ENCODE measurements around the gene ARL11.
A peak's percentile ranks its signal among the peaks of the same experiment; 100 is the strongest.

Gene ARL11

DNA sequence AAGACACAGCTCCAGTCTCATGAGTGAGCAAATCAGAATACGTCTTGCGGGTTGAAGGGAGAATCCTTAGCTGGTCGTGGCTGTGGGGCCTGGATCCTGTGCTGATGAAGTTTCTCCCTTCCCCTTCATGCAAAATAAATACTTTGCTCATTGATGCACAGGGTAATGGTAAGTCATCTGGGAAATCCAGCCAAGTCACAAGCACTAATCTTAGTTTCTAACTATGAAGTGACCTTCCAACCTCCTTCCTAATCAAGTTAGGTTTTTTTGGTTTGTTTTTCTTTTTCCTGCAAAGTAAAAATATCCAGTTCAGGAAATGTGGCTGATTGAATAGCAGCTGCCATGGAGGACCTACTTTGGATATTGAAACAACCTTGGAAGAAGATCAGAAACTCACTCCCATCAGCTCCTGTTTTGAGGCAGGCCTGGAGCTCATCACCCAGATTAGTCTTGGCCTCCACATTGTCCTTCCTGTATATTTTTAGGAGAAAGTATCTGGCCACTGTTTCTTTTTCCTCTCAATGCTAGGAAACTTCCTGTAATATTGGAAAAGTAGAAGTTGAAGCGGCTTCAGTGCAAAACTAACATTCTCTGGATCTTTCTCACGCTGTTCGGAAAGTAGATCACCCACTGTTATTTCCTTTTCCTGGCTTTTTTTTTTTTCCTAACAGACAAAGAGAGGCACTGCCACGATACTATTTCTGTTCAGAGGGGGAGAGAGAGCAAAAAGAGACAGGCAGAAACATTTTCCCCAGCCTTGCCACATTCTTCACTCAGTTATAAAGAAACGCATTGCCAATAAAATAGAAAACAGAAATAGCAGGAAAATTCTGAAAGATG lies 12.3 kb upstream of the ARL11 start:
- no peak for DNase-seq (ENCODE audit: low spot score)

DNA sequence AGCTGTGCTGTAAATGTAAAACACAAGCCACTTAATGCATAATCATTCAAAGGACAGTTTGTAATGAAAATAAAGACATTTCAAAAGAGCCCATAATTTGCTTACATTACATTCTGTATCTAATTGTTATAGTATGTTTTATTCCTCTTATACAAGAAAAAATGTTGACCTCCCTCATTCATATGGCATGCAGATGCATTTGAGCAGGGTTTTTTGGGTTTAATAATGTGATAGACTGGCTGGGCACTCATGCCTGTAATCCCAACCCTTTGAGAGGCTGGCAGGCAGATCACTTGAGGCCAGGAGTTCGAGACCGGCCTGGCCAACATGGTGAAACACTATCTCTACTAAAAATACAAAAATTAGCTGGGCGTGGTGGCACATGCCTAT lies 11.6 kb upstream of the ARL11 start:
- DNase-seq (ENCODE audit: low spot score), result no peak

DNA sequence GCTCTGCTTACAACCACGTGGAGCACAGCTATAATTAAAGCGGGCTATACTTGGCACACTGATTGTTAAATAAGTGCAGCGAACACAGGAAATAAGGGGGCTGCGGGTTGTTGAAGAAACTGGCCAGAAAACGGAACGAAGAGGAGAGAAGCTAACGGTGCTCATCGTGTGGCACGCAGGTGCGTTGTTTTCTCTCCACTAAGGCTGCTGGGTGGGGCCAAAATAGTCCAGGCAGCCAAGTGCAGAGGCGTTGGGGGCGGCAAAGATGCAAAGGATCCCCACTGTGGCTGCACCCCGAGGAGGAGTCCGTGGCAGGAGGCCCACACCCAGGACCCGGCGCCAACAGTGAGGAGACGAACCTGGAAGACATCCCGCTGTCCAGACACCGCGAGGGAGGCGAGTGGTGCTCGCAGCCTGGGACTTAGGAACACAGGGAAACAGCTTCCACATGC lies 8.1 kb upstream of the ARL11 start:
- peak; percentile 33 for DNase-seq (ENCODE audit: low spot score)

DNA sequence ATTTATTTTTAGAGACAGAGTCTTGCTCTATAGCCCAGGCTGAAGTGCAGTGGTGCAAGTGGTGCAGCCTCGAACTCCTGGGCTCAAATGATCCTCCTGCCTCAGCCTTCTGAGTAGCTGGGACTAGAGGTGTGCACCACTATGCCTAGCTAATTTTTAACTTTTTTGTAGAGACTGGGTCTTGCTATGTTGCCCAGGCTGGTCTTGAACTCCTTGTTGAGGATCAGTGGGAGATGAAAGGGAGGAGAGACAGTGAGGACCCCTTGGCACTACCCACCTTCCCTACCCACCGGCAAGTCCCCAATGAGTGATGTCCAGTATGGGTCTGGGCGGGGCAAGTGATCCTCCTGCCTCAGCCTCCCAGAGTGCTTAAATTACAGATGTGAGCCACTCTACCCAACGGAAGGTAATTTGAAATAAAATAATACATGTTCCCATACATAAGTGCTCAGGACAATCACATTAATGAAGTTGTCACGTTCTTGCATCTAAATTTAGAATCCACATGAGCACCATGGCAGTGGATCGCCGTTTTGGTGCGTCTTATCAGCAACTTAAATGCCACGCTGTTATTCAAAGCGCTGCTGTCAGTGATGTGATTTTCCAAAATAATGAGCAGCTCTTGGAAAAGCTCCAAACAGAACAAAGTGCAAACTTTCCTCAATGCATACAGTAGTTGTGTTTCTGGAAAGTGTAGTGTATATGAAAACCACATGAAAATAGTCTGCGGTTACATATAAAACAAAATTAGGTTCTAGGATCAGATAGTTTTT lies 5.9 kb upstream of the ARL11 start:
- no peak for DNase-seq (ENCODE audit: low spot score)

DNA sequence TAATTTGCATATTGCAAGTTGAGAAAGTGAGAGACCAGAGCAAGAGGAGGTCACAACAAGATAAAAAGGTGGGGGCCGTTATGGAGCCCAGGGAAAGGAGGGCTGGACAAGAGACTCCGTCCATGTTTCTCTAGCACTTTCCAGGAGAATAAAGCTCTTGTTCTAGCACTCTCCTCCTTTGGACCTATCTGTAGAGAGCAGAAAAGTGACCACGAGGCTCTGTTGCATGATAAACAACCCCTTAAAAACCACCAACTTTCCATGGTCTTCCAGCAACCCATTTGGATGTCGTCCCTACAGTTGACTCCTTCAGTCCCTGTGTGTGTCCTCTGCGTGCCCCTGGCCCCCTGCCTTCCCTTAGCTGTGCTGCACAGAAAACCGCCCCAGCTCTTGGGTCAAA lies 4.1 kb upstream of the ARL11 start:
- DNase-seq (ENCODE audit: low spot score), result no peak

DNA sequence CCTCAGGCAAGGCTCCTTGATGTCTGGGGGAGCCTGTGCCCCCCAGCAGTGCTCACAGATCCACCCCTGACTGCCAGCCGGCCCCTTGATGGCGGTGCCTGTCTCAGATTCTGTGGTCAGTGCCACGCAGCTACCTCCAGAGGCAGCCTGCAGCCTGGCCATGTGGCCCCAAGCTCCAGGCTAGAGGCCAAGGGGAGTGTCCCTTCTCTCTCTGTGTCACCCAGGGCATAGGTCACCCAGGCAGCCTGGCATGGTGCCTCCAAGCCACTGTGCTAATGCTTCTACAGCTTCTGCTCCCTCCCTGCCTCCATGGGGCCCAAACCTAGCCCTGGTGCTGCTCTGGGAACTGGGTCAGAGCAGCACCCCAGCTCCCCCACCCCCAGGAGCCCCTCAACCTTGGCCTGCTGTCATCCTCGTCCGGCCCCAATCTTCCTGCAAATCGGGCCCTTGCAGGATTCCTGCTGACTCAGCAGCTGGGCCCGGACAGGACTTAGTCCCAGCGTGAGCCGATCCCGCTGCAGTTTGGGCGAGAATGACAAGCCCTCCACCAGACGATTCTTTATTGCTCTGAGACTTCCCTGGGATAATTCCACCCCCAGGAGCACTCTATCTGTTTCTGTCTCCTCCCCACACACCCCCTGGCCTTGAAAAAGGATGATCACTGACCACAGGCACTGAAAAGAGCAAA lies 2.8 kb upstream of the ARL11 start:
- no peak for DNase-seq (ENCODE audit: low spot score)

DNA sequence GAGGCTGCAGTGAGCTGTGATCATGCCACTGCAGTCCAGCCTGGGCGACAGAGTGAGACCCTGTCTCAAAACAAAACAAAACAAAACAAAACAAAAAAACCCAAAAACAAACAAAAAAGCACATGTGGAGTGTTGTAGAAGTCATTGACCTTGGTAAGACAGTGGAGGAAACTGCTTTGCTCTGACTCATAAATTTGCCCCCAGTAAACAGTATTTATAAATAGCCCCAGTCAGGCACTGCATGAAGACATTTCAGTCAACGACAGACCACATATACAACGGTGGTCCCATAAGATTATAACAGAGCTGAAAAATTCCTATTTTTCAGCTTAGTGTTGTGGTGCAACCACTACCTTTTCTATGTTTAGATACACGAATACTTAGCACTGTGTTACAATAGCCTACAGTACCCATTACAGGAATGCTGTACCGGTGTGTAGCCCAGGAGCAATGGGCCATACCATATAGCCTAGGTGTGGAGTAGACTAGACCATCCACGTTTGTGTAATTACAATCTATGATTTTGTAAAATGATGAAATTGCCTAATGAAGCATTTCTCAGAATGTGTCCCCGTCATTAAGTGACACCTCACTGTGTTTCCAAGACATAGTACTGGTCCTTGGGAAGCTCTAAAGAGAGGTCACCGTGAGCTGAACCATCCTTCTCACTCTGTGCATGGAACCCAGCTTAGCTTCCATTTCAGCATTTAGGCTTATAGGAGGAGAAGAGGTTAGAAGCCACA lies 1.1 kb downstream of the ARL11 start:
- DNase-seq (ENCODE audit: low spot score), result no peak

DNA sequence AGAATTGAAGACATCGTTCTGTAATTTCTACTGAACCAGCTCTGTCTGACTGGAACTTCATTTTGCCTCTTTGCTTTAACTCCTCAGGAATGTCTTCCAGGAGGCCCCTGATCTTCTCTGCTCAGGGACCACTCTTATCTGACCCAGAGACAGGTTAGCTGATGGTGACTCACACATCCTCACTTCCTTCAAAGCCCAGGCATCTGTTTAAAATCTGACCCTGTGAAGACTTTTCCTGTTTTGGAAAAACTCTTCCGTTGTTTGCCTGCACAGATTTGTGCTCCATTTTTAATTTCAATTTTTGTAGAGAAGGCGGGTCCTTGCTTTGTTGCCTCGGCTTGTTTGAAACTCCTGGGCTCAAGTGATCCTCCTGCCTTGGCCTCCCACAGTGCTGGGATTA lies 1.6 kb downstream of the ARL11 start:
- DNase-seq (ENCODE audit: low spot score), result no peak

DNA sequence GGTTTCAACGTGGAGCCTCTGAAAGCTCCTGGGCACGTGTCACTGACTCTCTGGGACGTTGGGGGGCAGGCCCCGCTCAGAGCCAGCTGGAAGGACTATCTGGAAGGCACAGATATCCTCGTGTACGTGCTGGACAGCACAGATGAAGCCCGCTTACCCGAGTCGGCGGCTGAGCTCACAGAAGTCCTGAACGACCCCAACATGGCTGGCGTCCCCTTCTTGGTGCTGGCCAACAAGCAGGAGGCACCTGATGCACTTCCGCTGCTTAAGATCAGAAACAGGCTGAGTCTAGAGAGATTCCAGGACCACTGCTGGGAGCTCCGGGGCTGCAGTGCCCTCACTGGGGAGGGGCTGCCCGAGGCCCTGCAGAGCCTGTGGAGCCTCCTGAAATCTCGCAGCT lies 2.3 kb downstream of the ARL11 start:
- DNase-seq (ENCODE audit: low spot score), result no peak

DNA sequence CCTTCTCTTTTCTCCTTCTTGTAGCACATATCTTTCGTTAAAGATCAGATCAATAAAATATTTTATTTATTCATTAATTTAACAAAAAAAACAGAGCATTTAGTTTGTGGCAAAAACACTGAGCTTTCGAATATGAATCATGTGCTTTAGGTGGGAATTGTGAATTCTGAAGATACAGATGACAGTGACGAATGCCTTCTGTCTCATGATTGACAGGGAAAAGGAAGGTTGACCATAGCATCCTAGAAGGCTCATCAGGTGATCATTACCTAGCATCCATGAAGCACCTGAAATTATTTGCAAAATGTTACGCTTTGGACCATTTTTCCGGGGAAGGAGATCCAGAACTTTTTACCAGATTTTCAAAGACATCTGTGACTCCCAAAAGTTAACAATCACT lies 3.8 kb downstream of the ARL11 start:
- no peak for DNase-seq (ENCODE audit: low spot score)

DNA sequence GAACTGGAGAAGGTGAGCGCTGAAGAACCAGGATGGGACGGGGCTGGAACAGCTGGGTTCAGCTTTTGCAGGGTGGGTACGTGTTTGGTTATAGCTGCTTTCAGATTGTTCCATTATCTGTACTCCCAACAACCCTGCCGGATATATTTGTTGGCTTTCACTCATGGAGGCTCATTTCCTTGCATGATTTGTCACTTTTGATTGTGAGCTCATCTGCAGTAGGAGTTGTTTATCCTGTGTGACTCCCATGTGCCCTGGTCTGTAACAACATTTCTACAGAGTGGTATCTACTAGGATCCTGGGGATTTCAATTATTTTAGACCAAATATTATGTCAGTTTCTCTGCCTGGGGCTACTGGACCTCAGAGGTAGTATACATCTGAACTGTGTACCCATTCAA lies 5.4 kb downstream of the ARL11 start:
- DNase-seq (ENCODE audit: low spot score), result no peak

DNA sequence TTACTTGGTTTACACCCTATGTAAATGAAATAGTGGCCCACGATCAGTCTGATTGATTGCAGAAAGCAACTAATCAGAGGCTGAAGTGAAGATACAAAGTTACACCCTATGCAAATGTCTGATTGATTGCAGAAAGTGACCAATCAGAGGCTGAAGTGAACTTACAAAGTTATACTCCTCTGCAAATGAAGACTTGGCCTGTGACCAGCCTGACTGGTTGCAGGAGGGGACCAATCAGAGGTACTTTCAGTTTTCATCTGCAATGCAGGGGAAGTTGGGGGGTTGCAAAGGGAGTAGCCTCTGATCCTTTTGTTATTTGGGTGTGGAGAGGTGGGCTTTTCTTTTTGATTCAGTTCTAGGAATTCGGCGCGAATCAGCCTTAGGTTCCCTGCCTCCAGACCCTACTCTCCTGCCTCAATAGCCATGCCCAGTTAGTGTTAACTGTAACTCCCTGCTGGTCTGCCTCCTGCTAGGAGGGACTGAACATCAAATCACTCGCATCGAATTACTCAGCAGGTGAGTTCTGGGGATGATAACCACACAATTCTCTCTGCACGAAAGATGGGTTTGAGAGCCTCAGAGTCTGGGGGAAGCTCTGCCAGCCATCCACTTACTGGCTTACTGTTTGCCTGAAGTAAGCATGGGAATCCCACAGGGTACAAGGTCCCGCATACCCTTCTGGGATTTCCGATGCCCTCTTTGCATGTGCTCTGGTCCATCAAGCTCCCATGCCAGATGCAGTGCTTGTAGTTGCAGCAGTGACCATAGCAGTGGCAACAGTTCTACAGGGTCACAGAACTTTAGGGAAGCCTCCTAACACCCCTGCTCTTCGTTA lies 7.5 kb downstream of the ARL11 start:
- no peak for DNase-seq (ENCODE audit: low spot score)

DNA sequence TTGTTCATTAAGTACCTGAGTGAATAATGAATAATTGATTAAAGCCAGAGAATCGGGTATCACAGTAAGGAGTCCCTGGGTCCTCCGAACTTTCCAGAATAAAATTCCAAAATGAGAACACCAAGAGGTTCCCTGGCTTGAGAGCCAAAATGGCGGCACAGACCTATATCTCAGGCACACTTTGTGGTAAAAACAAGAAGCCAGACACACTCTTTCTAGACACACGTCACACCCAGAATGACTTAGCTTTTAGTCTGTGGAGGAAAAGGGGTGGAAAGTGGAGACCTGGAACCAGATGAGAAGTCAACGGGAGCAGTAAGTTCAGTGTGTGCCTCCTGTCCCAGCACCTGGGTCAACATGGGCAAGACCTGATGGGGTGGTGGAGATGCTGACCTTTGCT lies 8.4 kb downstream of the ARL11 start:
- no peak for DNase-seq (ENCODE audit: low spot score)

DNA sequence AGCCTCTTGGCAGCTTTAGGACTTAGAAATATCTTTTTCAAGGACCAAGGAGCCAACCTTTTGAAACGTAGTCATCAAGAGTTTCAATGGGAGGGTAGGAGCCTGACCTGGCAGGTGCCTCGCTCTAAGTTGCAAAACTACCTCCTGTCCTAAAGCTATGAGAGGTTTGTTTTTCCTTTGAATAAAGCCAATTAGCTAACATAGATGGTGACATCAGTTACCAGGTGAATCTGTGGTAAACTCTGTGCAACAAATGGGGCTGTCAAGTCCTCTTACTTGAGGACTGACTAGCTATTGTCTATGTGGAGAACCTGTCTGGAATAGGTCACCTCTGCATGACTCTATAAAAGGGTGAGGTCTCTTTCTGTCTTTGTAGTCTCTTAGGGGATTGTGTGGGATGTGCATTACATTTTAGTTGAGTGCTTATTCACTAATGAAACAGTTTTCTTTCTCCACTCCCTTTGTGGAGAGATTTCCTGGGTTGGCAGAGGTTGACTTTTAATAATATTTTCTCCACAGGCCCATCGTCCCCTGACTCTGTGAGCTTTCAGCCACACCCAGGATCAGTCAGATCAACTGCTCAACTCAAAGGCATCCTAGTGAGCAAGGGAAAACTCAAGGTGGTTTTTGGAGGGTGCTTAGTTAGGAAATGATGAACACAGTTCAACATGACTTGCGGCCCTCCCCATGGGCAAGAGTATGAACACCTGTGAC lies 9.9 kb downstream of the ARL11 start:
- DNase-seq (ENCODE audit: low spot score), result no peak

DNA sequence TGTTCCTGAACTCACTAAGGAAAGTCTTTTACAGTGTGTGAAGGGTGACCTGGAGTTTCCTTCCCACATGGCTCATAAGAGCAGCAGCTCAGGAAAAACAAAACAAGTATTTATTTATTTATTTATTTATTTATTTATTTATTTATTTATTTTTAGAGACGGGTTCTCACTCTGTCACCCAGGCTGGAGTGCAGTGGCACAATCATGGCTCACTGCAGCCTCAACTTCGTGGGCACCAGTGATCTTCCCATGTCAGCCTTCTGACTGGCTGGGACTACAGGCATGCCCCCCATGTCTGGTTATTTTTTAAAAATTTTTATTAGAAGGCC lies 10.4 kb downstream of the ARL11 start:
- DNase-seq (ENCODE audit: low spot score), result no peak

DNA sequence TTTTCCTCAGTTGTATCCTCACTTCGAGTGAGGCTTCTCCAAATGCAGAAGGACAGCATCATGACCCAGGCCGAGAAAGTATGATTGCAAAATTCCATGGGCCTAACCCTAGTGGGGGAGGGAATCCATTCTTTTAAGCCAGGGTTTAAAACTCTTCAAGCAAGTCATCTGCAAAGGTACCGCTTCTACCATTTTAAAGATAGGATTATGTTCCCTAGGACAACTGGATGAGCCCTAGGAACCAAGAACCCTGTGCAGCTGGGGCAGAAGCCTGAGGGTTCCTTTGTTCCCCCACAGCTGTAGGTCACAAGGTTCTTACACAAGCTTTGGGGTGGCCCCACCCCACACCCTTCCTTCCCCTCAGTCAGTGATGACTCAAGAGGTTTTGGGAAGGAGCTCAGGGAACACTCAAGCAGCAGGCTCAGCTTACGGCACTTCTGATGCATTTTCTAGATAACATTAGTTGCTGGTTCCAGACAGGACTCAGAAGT lies 13.5 kb downstream of the ARL11 start:
- DNase-seq (ENCODE audit: low spot score), result no peak

DNA sequence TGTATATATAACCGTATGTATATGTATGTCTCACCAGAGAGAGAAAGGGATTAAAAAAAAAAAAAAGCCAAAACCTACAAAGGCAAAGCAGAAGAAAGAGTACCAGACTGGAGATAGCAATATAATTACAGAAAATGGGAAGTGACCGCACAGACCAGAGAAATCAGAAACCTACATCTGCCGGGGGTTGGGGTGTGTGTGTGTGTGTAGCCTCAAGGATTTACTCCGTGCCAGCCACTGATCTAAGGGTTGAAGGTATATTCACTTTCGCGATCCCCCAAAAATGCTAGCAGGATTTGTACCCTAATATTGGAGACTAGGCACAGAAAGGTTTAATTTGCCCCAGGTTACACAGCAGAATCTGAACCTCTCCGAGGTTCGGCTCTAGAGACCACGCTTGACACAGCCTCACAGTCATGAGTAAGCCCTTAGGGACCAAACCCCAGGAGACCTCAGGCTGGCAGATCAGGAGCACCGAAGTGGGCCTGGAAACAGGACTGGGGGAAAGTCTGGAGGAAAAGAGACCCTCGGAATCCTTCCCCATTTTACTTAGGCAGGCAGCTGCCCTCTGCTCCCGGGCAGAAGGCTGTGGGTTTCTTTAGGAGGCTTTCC lies 14.8 kb downstream of the ARL11 start:
- DNase-seq (ENCODE audit: low spot score), result no peak

DNA sequence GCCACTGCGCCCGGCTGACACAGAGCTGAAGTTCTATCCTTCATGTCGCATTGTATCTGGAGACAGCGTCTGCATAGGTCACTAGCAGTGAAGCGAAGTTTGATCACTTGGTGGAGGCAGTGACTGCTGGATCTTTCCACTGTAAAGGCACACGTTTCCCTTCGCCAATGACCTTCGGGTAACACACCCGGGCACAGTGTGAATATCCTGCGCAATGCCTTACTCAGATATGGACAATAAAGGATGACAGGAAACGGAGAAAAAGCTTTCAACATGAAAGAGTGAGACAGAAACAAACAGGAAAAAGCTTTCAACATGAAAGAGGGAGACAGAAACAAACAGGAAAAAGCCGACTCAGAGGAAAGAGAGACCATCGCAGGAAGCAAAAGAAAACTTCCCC lies 17.1 kb downstream of the ARL11 start:
- DNase-seq (ENCODE audit: low spot score), result no peak

DNA sequence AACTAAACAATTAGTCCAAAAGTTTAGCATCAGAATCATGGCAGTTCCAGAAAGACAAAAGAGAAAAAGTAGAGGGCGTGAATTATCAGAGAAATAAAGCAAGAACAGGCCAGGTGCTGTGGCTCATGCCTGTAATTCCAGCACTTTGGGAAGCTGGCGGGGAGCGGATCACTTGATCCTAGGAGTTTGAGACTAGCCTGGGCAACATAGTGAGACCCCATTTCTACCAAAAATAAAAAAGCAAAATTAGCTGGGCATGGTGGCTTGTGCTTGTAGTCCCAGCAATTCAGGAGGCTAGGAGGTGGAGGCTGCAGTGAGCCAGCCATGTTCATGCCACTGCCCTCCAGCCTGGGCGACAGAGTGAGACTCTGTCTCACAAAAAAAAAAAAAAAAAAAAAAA lies 18.4 kb downstream of the ARL11 start:
- DNase-seq (ENCODE audit: low spot score), result no peak
